HAP-1 (cell line): ENCODE measurements around the gene KIF26B.
A peak's percentile ranks its signal among the peaks of the same experiment; 100 is the strongest.
"Not testable (repeated sequence)": the region's sequence is repeated elsewhere in the genome, so short reads cannot be mapped to it uniquely, and the experiment has no call there.

ENCODE experiments used
- DNase-seq, 2 experiments: peaks; one replicate each; pipeline ENCODE4 v3.0.0-alpha.2; 2016 to 2020; ENCODE audit warnings: low spot score in 2 of 2
- H3K27me3 ChIP-seq: fragments of 250-450 bp; sonication (Bioruptor Pico); 2 replicates; pipeline ENCODE4 v1.5.1; 2020; ENCODE audit warnings: low read depth, mild to moderate bottlenecking, moderate library complexity
- H3K36me3 ChIP-seq: fragments of 250-450 bp; sonication (Bioruptor Pico); replicated peaks from 2 replicates; pipeline ENCODE4 v1.5.1; 2020; ENCODE audit warnings: mild to moderate bottlenecking
- H3K4me1 ChIP-seq: fragments of 250-450 bp; sonication (Bioruptor Pico); 2 replicates; pipeline ENCODE4 v1.5.1; 2020; ENCODE audit warnings: mild to moderate bottlenecking
- H3K4me3 ChIP-seq: fragments of 250-450 bp; sonication (Bioruptor Pico); 2 replicates; pipeline ENCODE4 v1.5.1; 2020; ENCODE audit warnings: mild to moderate bottlenecking, moderate library complexity
- H3K9me3 ChIP-seq: fragments of 250-450 bp; sonication (Bioruptor Pico); 2 replicates; pipeline ENCODE4 v1.5.1; 2020; ENCODE audit warnings: mild to moderate bottlenecking, moderate library complexity
- in situ Hi-C: fragments of 300-500 bp; cut with MboI; formaldehyde crosslinking; loops from 3 replicates; pipeline ENCODE4 v1.14.3; 2020; ENCODE audit warnings: low sequenced_read_pairs, inconsistent platforms, mixed read lengths

The KIF26B gene

DNA sequence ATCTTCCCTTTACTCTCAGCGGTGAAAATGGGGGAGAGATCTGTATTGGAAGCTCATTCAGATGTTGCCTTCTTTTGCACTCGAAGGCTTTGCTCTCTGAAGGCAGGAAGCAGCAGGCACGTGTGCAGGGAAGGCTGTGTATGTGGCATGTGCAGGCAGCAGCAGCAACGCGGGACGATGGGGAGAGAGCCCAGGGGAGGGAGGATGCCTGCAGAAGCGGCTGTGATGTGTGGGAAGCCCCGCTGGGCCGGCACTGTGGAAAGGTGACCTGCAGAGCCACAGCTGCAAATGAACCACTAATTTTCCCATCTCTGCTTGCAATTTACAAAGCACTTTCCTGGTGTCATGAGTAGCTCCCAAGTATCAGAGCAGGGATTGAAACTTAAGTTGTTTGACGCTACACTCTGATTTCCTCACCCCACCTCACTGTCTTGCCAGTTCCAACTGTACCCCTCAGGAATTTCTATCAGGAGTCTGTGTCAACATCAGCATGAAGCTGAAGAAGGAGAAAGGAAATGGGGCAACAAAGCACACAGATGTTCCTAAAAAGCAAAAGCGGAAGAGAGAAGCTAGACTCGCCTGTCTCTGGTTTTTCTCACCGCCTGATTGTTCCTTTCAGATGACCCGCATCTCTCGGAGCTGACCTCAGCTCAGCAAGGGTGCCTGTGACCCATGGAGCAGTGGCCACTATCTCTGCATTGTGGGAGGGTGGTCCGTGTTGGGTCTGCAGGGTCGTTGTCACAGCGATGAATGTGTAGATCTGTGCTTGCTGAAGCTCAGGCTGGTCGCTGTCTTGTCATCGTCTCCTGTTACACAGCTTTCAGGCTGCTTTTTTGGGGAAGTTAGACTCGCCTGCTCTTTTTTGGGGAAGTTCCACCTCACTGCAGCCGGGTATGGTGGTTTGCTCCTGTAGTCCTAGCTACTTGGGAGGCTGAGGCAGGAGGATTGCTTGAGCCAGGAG, 156.1 kb downstream of the KIF26B start:
- no peaks in the 10 kb centered on the region for H3K36me3 ChIP-seq
- in situ Hi-C loops: no loop called here
- peak in 1 of 2 experiments; percentile 10 for DNase-seq
- H3K4me1 ChIP-seq: no peaks in the 10 kb centered on the region
- no peak overlapping the region for H3K4me3 ChIP-seq
- no peaks in the 10 kb centered on the region for H3K9me3 ChIP-seq
- no peaks in the 10 kb centered on the region for H3K27me3 ChIP-seq

DNA sequence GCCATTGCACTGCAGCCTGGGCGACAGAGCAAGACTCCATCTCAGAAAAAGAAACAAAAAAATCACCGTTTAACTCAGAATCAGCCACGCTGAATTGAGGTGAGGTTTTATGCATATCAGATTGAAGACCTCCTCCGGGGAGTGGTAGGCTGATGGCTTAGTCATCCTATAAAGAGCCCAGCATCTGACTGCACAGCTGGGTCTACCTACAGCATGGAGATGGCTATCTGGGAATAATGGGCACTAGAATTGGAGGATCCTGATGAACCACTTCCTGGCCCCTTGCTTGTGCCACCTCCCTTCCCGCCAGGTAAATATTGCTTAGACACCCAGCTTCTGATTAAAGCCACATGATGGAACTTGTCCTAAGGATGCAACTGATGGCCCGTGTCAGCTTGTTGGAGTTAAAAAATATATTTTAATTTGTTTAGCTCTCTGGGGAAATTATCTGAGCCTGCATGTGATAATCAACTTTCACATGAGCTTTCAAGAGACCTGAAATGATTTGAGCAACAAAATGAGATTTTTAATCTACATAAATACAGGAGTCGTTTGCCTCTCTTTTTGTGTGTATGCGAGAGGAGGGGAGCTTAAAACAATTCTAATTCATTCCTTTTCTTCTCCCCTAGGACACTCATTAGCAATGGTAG, 157.2 kb downstream of the KIF26B start:
- Histone ChIP-seq H3K9me3 (no peaks in the 10 kb centered on the region), H3K4me1 (no peaks in the 10 kb centered on the region), H3K36me3 (no peaks in the 10 kb centered on the region), H3K4me3 (no peak overlapping the region), H3K27me3 (no peaks in the 10 kb centered on the region)
- DNase-seq: no peak
- in situ Hi-C loops: no loop called here

DNA sequence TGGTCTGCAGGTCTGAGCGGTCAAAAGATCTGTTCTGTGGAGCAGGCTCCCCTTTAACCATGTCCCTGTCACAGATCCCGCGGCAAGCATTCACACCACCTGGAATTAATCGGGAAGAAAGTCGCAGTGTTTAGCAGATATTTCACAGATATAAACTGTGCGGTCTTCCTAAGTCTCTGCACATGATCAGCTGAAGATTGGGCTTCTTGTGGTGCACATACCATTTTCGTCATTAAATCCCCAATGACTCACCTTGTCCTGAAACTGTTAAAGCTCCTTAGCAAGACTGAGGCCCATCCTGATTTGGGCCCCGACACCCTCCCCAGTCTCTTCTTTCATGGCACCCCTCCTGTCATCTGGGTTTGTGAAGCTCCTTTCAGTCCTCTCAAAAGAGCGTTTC, 158.8 kb downstream of the KIF26B start:
- Histone ChIP-seq H3K9me3 (no peaks in the 10 kb centered on the region), H3K4me1 (no peaks in the 10 kb centered on the region), H3K27me3 (no peaks in the 10 kb centered on the region), H3K36me3 (no peaks in the 10 kb centered on the region), H3K4me3 (no peak overlapping the region)
- no peak for DNase-seq
- in situ Hi-C loops: no loop called here

DNA sequence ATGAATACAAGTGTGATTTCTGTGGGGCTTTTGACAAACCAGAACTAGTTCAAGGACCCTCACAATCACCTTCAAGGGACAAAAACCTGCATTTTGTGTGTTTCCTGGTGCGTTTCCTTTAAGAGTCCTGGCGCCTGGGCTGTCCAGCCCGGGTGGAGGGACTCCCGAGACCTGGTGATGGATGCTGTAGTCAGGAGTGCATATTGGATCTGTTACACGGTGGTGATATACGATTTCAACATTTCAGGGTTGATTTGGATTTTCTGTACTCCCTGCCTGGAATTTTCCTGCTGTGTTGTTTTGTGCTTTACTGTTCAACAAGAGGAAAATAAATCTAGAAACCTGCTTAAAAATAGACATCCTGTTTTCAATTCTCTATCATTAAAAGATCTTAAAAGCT, 162.0 kb downstream of the KIF26B start:
- no peaks in the 10 kb centered on the region for H3K27me3 ChIP-seq
- DNase-seq: no peak
- no peak overlapping the region for H3K4me3 ChIP-seq
- H3K9me3 ChIP-seq: no peaks in the 10 kb centered on the region
- H3K4me1 ChIP-seq: no peaks in the 10 kb centered on the region
- in situ Hi-C loops: no loop called here
- no peaks in the 10 kb centered on the region for H3K36me3 ChIP-seq

DNA sequence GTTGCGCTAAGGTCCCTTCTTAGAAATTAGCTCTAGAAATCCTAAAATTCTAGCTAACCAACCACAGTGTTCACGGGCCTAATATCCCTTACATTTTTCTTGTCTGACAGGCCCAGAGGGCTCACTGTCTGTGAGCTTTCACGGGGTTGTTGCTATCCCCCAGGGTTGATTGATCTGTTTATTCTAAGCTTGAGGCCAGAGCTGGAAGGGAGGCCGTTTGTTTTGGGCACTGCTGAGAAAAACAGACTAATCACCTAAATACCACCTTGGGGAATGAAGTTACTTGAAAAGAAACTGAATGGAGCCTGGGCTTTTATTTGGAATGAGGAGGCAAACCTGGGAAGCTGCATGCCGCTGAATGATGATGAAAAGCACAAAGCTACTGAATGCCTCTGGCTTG, 162.4 kb downstream of the KIF26B start:
- in situ Hi-C loops: no loop called here

DNA sequence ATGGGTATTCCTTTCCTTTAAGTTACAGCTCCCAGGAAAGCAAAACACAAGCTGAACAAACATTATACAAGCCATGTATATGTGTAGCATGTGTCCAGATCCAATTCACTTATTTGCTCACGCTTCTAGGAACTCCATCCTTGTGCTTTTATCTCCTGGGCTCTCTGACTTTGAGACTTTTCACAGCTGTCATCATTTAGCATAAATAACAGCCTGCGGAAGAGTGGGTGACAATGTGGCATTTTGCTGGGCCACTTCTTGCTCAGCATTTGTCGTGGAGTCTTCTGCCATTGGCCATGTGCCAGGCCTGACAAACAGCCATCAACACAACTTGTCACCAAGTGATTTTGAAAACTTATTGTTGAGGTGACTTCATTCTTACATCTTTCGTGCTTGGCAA, 164.3 kb downstream of the KIF26B start:
- Histone ChIP-seq H3K36me3 (no peaks in the 10 kb centered on the region), H3K27me3 (no peaks in the 10 kb centered on the region), H3K9me3 (no peaks in the 10 kb centered on the region), H3K4me1 (no peaks in the 10 kb centered on the region), H3K4me3 (no peak overlapping the region)
- DNase-seq: no peak
- in situ Hi-C loops: no loop called here

More for the DNA sequence above, 162.4 kb downstream of the KIF26B start:
- Histone ChIP-seq H3K4me1 (no peaks in the 10 kb centered on the region), H3K27me3 (no peaks in the 10 kb centered on the region), H3K9me3 (no peaks in the 10 kb centered on the region), H3K4me3 (no peak overlapping the region), H3K36me3 (no peaks in the 10 kb centered on the region)
- no peak for DNase-seq

DNA sequence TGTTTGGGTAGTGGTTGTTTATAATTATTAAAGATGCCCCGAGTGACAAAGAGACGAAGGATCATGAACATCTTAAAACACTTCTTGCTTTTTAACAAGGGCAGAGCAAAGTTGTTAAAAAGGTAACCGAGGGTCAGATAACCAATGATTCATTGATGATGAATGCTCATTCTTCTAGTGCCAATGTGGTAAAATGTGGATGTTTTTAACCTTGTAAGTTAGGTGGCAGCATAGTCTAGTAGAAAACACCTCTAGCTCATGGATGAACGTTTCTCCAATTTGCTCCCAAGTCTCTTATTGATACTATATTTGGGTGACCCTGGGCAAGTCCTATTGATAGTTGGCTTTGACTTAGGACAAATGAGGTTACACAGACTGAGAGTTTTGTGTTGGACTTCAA, 167.9 kb downstream of the KIF26B start:
- no peak for DNase-seq
- no peaks in the 10 kb centered on the region for H3K36me3 ChIP-seq
- H3K27me3 ChIP-seq: no peaks in the 10 kb centered on the region
- H3K4me1 ChIP-seq: no peaks in the 10 kb centered on the region
- H3K9me3 ChIP-seq: no peaks in the 10 kb centered on the region
- no peak overlapping the region for H3K4me3 ChIP-seq
- in situ Hi-C loops: no loop called here

DNA sequence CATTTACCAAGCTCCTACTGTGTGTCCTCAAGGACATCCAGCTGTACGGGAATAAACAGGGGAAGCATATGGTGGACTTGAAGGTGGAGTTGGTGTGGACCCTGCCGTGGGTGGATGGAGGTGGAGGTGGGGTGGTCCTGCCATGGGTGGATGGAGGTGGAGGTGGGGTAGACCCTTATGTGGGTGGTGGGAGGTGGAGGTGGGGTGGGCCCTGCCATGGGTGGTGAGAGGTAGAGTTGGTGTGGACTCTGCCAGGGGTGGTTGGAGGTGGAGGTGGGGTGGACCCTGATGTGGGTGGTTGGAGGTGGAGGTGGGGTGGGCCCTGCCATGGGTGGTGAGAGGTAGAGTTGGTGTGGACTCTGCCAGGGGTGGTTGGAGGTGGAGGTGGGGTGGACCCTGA, 169.0 kb downstream of the KIF26B start:
- DNase-seq, H3K9me3 ChIP-seq, H3K4me1 ChIP-seq, in situ Hi-C loops, H3K36me3 ChIP-seq, H3K4me3 ChIP-seq, H3K27me3 ChIP-seq: not testable (repeated sequence)

DNA sequence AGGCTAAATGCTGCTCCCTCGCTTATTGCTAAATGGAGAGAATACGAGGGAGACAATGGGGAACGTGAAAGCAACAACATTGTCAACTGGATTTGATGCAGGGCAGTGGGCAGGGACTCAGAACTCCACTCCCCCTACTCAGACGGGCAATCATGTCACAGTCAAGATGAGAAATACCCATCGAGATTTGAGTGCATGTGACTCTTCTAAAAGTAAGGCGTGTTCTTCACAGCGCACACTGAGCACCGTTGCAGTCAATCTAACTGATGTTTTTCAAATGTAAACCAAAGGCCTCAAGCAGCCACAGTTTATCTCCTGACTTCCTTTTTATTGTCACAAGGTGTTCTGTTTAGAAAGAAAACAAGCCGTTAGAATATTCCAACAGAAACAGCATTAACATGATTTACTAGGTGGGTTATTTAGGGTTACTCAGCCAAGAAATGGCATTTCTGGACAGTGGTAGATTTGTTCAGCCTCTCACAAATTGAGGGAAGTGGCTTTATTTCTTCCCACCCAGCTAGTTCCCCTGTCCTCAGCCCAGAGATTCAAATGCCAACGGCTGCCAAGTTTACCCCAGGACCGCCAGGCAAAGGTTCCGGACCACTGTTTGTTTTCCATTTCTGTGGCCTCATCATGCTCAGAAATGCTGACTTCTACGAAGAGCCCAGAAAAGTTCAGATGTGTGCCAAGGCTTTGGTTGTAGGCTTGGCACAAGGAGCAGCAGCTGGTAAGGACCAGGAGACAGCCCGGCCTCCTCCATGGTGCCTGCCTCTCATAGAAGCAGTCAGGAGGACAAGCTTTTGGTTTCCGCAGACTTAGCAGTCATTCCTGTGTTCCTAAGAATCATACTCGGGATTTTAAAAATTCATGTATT, 171.4 kb downstream of the KIF26B start:
- no peak overlapping the region for H3K4me3 ChIP-seq
- no peak for DNase-seq
- no peaks in the 10 kb centered on the region for H3K4me1 ChIP-seq
- no peaks in the 10 kb centered on the region for H3K9me3 ChIP-seq
- no peaks in the 10 kb centered on the region for H3K27me3 ChIP-seq
- no peaks in the 10 kb centered on the region for H3K36me3 ChIP-seq
- in situ Hi-C loops: no loop called here

DNA sequence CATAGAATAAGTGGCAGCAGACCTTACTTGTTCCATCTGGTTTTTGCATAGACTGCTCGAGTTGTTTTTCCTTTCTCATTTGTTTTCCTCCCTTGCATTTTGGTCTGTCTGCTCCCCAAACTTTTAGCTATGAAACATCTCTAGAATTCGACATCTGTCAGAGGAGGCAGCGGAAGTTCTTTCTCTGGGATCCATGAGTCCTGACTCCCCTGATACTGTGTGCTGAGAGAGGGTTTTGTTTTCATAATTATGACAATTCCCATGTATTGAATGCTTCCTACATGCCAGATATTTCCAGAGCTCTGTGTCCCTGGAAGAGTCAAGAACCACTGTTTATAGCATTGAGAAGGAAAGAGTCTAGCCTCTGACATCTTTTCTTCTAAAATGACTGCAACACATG, 172.6 kb downstream of the KIF26B start:
- no peak for DNase-seq
- Histone ChIP-seq H3K4me1 (no peaks in the 10 kb centered on the region), H3K9me3 (no peaks in the 10 kb centered on the region), H3K27me3 (no peaks in the 10 kb centered on the region), H3K36me3 (no peaks in the 10 kb centered on the region), H3K4me3 (no peak overlapping the region)
- in situ Hi-C loops: no loop called here

DNA sequence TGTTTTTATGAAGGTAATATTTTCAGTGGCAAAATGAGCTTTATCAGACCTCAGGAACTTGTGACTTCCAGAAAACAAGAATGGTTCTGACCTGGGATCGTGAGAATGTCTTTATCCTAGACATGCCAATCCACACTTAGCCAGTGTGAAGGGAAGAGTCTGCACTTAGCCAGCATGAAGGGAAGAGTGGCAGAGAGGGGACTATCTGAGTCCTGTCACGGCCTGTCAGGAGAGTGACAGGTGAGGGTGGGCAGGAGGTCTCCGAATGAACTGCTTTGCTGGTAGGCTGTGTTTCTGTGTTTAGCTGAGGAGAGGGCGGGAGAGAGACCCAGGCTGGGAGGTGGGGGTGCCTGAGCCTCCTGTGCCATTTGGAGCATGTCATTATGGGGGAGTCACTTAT, 173.1 kb downstream of the KIF26B start:
- in situ Hi-C loops: no loop called here
- no peaks in the 10 kb centered on the region for H3K36me3 ChIP-seq
- H3K4me1 ChIP-seq: no peaks in the 10 kb centered on the region
- H3K4me3 ChIP-seq: no peak overlapping the region
- H3K27me3 ChIP-seq: no peaks in the 10 kb centered on the region
- DNase-seq: no peak
- H3K9me3 ChIP-seq: no peaks in the 10 kb centered on the region

DNA sequence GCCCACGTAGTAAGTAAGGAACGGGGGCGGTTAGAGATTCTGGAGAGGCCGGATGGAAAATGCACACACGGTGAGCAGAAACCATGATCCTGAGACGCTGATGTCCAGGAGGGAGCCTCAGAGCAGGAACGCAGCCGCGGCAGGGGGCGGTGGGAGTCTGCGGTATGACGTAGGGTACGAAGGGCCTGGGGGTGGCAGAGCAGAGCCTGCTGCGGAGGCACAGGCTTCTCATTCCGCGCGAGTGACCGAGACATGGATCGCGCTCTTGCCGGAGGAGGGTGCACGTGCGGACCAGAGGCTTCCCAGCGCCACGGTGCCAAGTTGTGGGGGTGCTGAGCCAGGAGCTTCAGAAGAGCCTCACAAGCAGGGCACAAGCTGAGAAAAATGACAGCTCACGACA, 176.2 kb downstream of the KIF26B start:
- H3K4me3 ChIP-seq: no peak overlapping the region
- no peaks in the 10 kb centered on the region for H3K36me3 ChIP-seq
- in situ Hi-C loops: no loop called here
- no peaks in the 10 kb centered on the region for H3K9me3 ChIP-seq
- DNase-seq: no peak
- H3K27me3 ChIP-seq: no peaks in the 10 kb centered on the region
- H3K4me1 ChIP-seq: no peaks in the 10 kb centered on the region

DNA sequence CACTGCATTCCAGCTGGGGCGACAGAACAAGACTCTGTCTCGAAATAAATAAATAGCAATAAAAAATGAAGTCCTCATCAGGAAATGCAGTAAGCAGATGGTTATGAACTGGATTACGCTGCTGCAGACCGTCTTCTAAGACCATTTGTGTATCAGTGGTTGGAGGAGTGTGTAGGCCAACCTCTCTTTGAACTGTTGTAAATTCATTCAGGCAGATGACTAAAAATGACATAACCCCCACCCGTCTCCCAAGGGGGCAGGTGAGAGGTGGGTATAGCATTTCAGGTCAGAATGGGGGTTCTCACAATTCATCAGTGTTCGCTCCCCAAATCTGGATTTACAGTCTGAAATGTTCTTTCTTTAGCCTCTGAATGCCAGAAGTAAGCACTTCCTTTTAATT, 177.3 kb downstream of the KIF26B start:
- DNase-seq: no peak
- no peaks in the 10 kb centered on the region for H3K36me3 ChIP-seq
- H3K4me1 ChIP-seq: no peaks in the 10 kb centered on the region
- no peaks in the 10 kb centered on the region for H3K9me3 ChIP-seq
- in situ Hi-C loops: no loop called here
- H3K4me3 ChIP-seq: no peak overlapping the region
- H3K27me3 ChIP-seq: no peaks in the 10 kb centered on the region

DNA sequence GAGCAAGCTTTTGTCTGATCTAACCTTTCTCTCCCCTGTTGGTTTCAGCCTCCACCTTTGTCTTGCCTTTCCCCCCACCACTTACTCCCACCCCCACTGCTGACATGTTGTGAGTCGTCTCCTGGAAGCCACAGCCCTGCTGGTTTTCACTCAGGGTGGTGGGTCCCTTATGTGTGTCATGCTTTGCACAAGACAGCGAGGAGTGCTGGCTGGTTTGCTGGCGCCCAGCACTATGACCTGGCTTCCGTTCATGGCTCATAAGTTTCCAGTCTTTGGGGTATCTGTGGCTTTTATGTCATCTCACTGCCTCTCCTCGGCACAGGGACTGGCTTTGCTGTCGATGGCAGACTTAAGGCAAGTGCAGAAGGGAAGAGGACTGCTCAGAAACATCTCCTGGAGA, 177.7 kb downstream of the KIF26B start:
- H3K4me3 ChIP-seq: no peak overlapping the region

More for the DNA sequence above, 177.7 kb downstream of the KIF26B start:
- no peak for DNase-seq
- Histone ChIP-seq H3K27me3 (no peaks in the 10 kb centered on the region), H3K9me3 (no peaks in the 10 kb centered on the region), H3K36me3 (no peaks in the 10 kb centered on the region), H3K4me1 (no peaks in the 10 kb centered on the region)
- in situ Hi-C loops: no loop called here
